T-helper 17 cell (primary cell): Measurements from ENCODE around the gene CNTNAP5. TPM values are rescaled to one million over a fixed set of nuclear protein-coding genes. Genes with fewer than 3 reads are reported as not detected.

Source experiments
- ATAC-seq: fragments of 150-1000 bp; cut with Tn5 transposase; 2 replicates; pipeline ENCODE4 v1.10.0; 2021; ENCODE audit warnings: mild to moderate bottlenecking, moderate library complexity
- DNase-seq, 3 donors: peaks; one replicate each; pipeline versions ENCODE4 v3.0.0 to v3.0.0-alpha.2; 2020 to 2021
- H3K9me3 ChIP-seq: one replicate; pipeline ENCODE4 v1.7.0; 2013; ENCODE audit warnings: low read length, mild to moderate bottlenecking; ENCODE audit not compliant: control insufficient read depth, poor library complexity, severe bottlenecking
- H3K27ac Mint-ChIP-seq: one replicate; pipeline ENCODE4 v1.8.0; 2022; ENCODE audit warnings: mild to moderate bottlenecking, moderate library complexity, mixed read lengths
- H3K27me3 Mint-ChIP-seq: one replicate; pipeline ENCODE4 v1.8.0; 2022; ENCODE audit warnings: mixed read lengths
- H3K36me3 Mint-ChIP-seq: one replicate; pipeline ENCODE4 v1.8.0; 2022; ENCODE audit warnings: low read depth, mixed read lengths
- H3K4me1 Mint-ChIP-seq: one replicate; pipeline ENCODE4 v1.8.0; 2022; ENCODE audit warnings: mild to moderate bottlenecking, mixed read lengths
- H3K4me3 Mint-ChIP-seq: one replicate; pipeline ENCODE4 v1.8.0; 2022; ENCODE audit warnings: mild to moderate bottlenecking, moderate library complexity, mixed read lengths
- total RNA-seq, 4 donors: library from RNA in 2 of 4; stranded (reverse) in 2 of 4; gene quantifications; one replicate each; pipeline ENCODE4 v1.2.3 and lab custom pipeline; 2022 to 2026

CNTNAP5 gene
- total RNA-seq, 2 donors from 2014 or later: not detected

GRCh38 chr2:124753842-124754241 is 728.8 kb downstream of the CNTNAP5 start:
- no peak overlapping the region for H3K4me3 Mint-ChIP-seq
- no peaks in the 10 kb centered on the region for H3K4me1 Mint-ChIP-seq

GRCh38 chr2:124755386-124755785 is 730.3 kb downstream of the CNTNAP5 start:
- DNase-seq: no peak
- no peak for ATAC-seq
- H3K9me3 ChIP-seq: no peaks in the 10 kb centered on the region
- H3K4me1 Mint-ChIP-seq: no peaks in the 10 kb centered on the region
- H3K27ac Mint-ChIP-seq: no peak overlapping the region
- H3K4me3 Mint-ChIP-seq: no peak overlapping the region
- no peaks in the 10 kb centered on the region for H3K36me3 Mint-ChIP-seq
- H3K27me3 Mint-ChIP-seq: no peaks in the 10 kb centered on the region

More at GRCh38 chr2:124753842-124754241, 728.8 kb downstream of the CNTNAP5 start:
- ATAC-seq (no peak), DNase-seq (no peak)
- H3K9me3 ChIP-seq: no peaks in the 10 kb centered on the region
- Mint-ChIP-seq H3K27ac (no peak overlapping the region), H3K36me3 (no peaks in the 10 kb centered on the region), H3K27me3 (no peaks in the 10 kb centered on the region)

- no peak for DNase-seq
- Mint-ChIP-seq H3K27ac (no peak overlapping the region), H3K4me1 (no peaks in the 10 kb centered on the region), H3K36me3 (no peaks in the 10 kb centered on the region), H3K27me3 (no peaks in the 10 kb centered on the region), H3K4me3 (no peak overlapping the region)
- ATAC-seq: no peak
- H3K9me3 ChIP-seq: no peaks in the 10 kb centered on the region
Measured at GRCh38 chr2:124756048-124756447, 731.0 kb downstream of the CNTNAP5 start.

GRCh38 chr2:124762388-124762787 is 737.3 kb downstream of the CNTNAP5 start:
- DNase-seq (no peak), ATAC-seq (no peak)
- Mint-ChIP-seq H3K27me3 (no peaks in the 10 kb centered on the region), H3K4me3 (no peak overlapping the region), H3K27ac (no peak overlapping the region), H3K4me1 (no peaks in the 10 kb centered on the region), H3K36me3 (no peaks in the 10 kb centered on the region)
- no peaks in the 10 kb centered on the region for H3K9me3 ChIP-seq

- Mint-ChIP-seq H3K27me3 (no peaks in the 10 kb centered on the region), H3K36me3 (no peaks in the 10 kb centered on the region), H3K4me1 (no peaks in the 10 kb centered on the region), H3K4me3 (no peak overlapping the region), H3K27ac (no peak overlapping the region)
- no peak for ATAC-seq
- DNase-seq: no peak
- no peaks in the 10 kb centered on the region for H3K9me3 ChIP-seq
Measured at GRCh38 chr2:124763611-124764010, 738.5 kb downstream of the CNTNAP5 start.

- H3K9me3 ChIP-seq: peaks cover 3% of the 10 kb centered on the region
- ATAC-seq (no peak), DNase-seq (no peak)
- Mint-ChIP-seq H3K4me3 (no peak overlapping the region), H3K36me3 (no peaks in the 10 kb centered on the region), H3K27me3 (no peaks in the 10 kb centered on the region), H3K4me1 (no peaks in the 10 kb centered on the region), H3K27ac (no peak overlapping the region)
Measured at GRCh38 chr2:124774781-124775180, 749.7 kb downstream of the CNTNAP5 start.

- no peak for ATAC-seq
- Mint-ChIP-seq H3K27me3 (no peaks in the 10 kb centered on the region), H3K36me3 (no peaks in the 10 kb centered on the region), H3K4me1 (no peaks in the 10 kb centered on the region), H3K27ac (no peak overlapping the region), H3K4me3 (no peak overlapping the region)
- peaks cover 3% of the 10 kb centered on the region for H3K9me3 ChIP-seq
- no peak for DNase-seq
Measured at GRCh38 chr2:124776332-124776731, 751.2 kb downstream of the CNTNAP5 start.

GRCh38 chr2:124778076-124778475 is 753.0 kb downstream of the CNTNAP5 start:
- H3K4me3 Mint-ChIP-seq: no peak overlapping the region
- H3K9me3 ChIP-seq: peaks cover 3% of the 10 kb centered on the region
- ATAC-seq (no peak), DNase-seq (no peak)
- no peaks in the 10 kb centered on the region for H3K4me1 Mint-ChIP-seq
- no peak overlapping the region for H3K27ac Mint-ChIP-seq
- no peaks in the 10 kb centered on the region for H3K36me3 Mint-ChIP-seq
- no peaks in the 10 kb centered on the region for H3K27me3 Mint-ChIP-seq

GRCh38 chr2:124796647-124797046 is 771.6 kb downstream of the CNTNAP5 start:
- Mint-ChIP-seq H3K27ac (no peak overlapping the region), H3K27me3 (no peaks in the 10 kb centered on the region), H3K4me3 (no peak overlapping the region), H3K36me3 (no peaks in the 10 kb centered on the region), H3K4me1 (no peaks in the 10 kb centered on the region)
- ATAC-seq: no peak
- H3K9me3 ChIP-seq: no peaks in the 10 kb centered on the region
- DNase-seq: no peak

GRCh38 chr2:124797049-124797448 is 772.0 kb downstream of the CNTNAP5 start:
- DNase-seq: no peak
- Mint-ChIP-seq H3K36me3 (no peaks in the 10 kb centered on the region), H3K4me3 (no peak overlapping the region), H3K4me1 (no peaks in the 10 kb centered on the region), H3K27me3 (no peaks in the 10 kb centered on the region), H3K27ac (no peak overlapping the region)
- H3K9me3 ChIP-seq: no peaks in the 10 kb centered on the region
- ATAC-seq: no peak

GRCh38 chr2:124798551-124798950 is 773.5 kb downstream of the CNTNAP5 start:
- H3K9me3 ChIP-seq: no peaks in the 10 kb centered on the region
- Mint-ChIP-seq H3K4me1 (no peaks in the 10 kb centered on the region), H3K27ac (no peak overlapping the region), H3K4me3 (no peak overlapping the region), H3K27me3 (no peaks in the 10 kb centered on the region), H3K36me3 (no peaks in the 10 kb centered on the region)
- DNase-seq: no peak
- no peak for ATAC-seq

GRCh38 chr2:124804014-124804940 is 779.2 kb downstream of the CNTNAP5 start:
- DNase-seq (no peak), ATAC-seq (no peak)
- H3K4me3 Mint-ChIP-seq: no peak overlapping the region
- no peaks in the 10 kb centered on the region for H3K9me3 ChIP-seq
- no peaks in the 10 kb centered on the region for H3K4me1 Mint-ChIP-seq
- no peaks in the 10 kb centered on the region for H3K36me3 Mint-ChIP-seq
- no peak overlapping the region for H3K27ac Mint-ChIP-seq
- no peaks in the 10 kb centered on the region for H3K27me3 Mint-ChIP-seq

- no peak overlapping the region for H3K4me3 Mint-ChIP-seq
- H3K4me1 Mint-ChIP-seq: no peaks in the 10 kb centered on the region
- ATAC-seq (no peak), DNase-seq (no peak)
- H3K27me3 Mint-ChIP-seq: no peaks in the 10 kb centered on the region
- no peaks in the 10 kb centered on the region for H3K9me3 ChIP-seq
- no peak overlapping the region for H3K27ac Mint-ChIP-seq
- no peaks in the 10 kb centered on the region for H3K36me3 Mint-ChIP-seq
Measured at GRCh38 chr2:124805060-124805459, 780.0 kb downstream of the CNTNAP5 start.

- Mint-ChIP-seq H3K27me3 (no peaks in the 10 kb centered on the region), H3K27ac (no peak overlapping the region), H3K4me3 (no peak overlapping the region), H3K4me1 (no peaks in the 10 kb centered on the region), H3K36me3 (no peaks in the 10 kb centered on the region)
- H3K9me3 ChIP-seq: no peaks in the 10 kb centered on the region
- ATAC-seq (no peak), DNase-seq (no peak)
Measured at GRCh38 chr2:124810132-124810531, 785.0 kb downstream of the CNTNAP5 start.
